Measurements from ENCODE around the gene EIF4A3. TPM values are rescaled to one million over a fixed set of nuclear protein-coding genes. Genes with fewer than 3 reads are reported as not detected.

EIF4A3 gene
- total RNA-seq, 1 experiment from 2014 or later, result 155 TPM

- Histone ChIP-seq H3K9me3 (ENCODE audit: low read depth, low read length, poor library complexity, severe bottlenecking) (no peaks in the 10 kb centered on the region), H3K27ac (ENCODE audit: low read depth, low read length, poor library complexity, severe bottlenecking) (no peak overlapping the region), H3K36me3 (ENCODE audit: insufficient read depth, low read length, poor library complexity, severe bottlenecking) (no peaks in the 10 kb centered on the region), H3K4me3 (ENCODE audit: low read depth, low read length, poor library complexity, severe bottlenecking) (no peak overlapping the region), H3K27me3 (replicated peaks; ENCODE audit: insufficient read depth, low read depth, low read length, poor library complexity) (no peaks in the 10 kb centered on the region), H3K4me1 (ENCODE audit: insufficient read depth, low read length, poor library complexity, severe bottlenecking) (no peaks in the 10 kb centered on the region)
- DNase-seq (ENCODE audit: low spot score), result no peak
- intact Hi-C loops (cut with micrococcal nuclease; ENCODE audit: unreplicated experiment), result no loop called here
- CTCF ChIA-PET, result interaction anchor here (0.7 kb wide), 1 partner anchor 97 kb away, joined by 13 read pairs; no protein-coding TSS in a partner anchor
- BruUV-seq (replicated peaks), result no TSS peak
- TF ChIP-seq, protein P1, sequence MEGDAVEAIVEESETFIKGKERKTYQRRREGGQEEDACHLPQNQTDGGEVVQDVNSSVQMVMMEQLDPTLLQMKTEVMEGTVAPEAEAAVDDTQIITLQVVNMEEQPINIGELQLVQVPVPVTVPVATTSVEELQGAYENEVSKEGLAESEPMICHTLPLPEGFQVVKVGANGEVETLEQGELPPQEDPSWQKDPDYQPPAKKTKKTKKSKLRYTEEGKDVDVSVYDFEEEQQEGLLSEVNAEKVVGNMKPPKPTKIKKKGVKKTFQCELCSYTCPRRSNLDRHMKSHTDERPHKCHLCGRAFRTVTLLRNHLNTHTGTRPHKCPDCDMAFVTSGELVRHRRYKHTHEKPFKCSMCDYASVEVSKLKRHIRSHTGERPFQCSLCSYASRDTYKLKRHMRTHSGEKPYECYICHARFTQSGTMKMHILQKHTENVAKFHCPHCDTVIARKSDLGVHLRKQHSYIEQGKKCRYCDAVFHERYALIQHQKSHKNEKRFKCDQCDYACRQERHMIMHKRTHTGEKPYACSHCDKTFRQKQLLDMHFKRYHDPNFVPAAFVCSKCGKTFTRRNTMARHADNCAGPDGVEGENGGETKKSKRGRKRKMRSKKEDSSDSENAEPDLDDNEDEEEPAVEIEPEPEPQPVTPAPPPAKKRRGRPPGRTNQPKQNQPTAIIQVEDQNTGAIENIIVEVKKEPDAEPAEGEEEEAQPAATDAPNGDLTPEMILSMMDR (conservative IDR thresholded peaks at IDR 0.05; ENCODE audit: low read depth, low read length), result no peak
- no peak for TF ChIP-seq EZH2 (IDR thresholded peaks at IDR 0.05; ENCODE audit: borderline replicate concordance, low read depth, low read length, poor library complexity, severe bottlenecking)
- POLR2A ChIA-PET (ENCODE audit: low non-redundant PET), result no interaction called here
Measured at GRCh38 chr17:80086081-80086480, 60.8 kb downstream of the EIF4A3 start.

- TF ChIP-seq EZH2 (IDR thresholded peaks at IDR 0.05; ENCODE audit: borderline replicate concordance, low read depth, low read length, poor library complexity, severe bottlenecking), result no peak
- TF ChIP-seq, protein P1 (conservative IDR thresholded peaks at IDR 0.05; ENCODE audit: low read depth, low read length), result no peak
- Histone ChIP-seq H3K27ac (ENCODE audit: low read depth, low read length, poor library complexity, severe bottlenecking) (no peak overlapping the region), H3K36me3 (ENCODE audit: insufficient read depth, low read length, poor library complexity, severe bottlenecking) (no peaks in the 10 kb centered on the region), H3K27me3 (replicated peaks; ENCODE audit: insufficient read depth, low read depth, low read length, poor library complexity) (no peaks in the 10 kb centered on the region), H3K4me1 (ENCODE audit: insufficient read depth, low read length, poor library complexity, severe bottlenecking) (no peaks in the 10 kb centered on the region), H3K9me3 (ENCODE audit: low read depth, low read length, poor library complexity, severe bottlenecking) (no peaks in the 10 kb centered on the region), H3K4me3 (ENCODE audit: low read depth, low read length, poor library complexity, severe bottlenecking) (no peak overlapping the region)
- CTCF ChIA-PET, result no interaction called here
- BruUV-seq (replicated peaks), result no TSS peak
- intact Hi-C loops (cut with micrococcal nuclease; ENCODE audit: unreplicated experiment), result loop anchor here (5.0 kb wide), 1 partner anchor 278 kb away; no protein-coding TSS in a partner anchor
- POLR2A ChIA-PET (ENCODE audit: low non-redundant PET), result no interaction called here
- no peak for DNase-seq (ENCODE audit: low spot score)
Measured at GRCh38 chr17:80084773-80085172, 62.2 kb downstream of the EIF4A3 start.

Small RNA genes within 50 kb of the gene (microRNA-seq; reads per million reads assigned to microRNA genes)
- gene MIR1268B, result not detected

Other genes starting within 250 kb of the EIF4A3 start
- 49.1 and 54.7 TPM in 2 replicates for gene TBC1D16, start 111.3 kb downstream of the EIF4A3 start, total RNA-seq (2021)
- 3.5 and 6.4 TPM in 2 replicates for gene CCDC40, start 110.5 kb downstream of the EIF4A3 start, total RNA-seq (2021)
- 7.5 and 12.7 TPM in 2 replicates for gene GAA, start 45.5 kb downstream of the EIF4A3 start, total RNA-seq (2021)
- gene CARD14, start 22.9 kb upstream of the EIF4A3 start, total RNA-seq (2021), result 0.09 TPM in 1 of 2 replicates, not detected in the other
- 32.8 and 33.4 TPM in 2 replicates for gene SGSH, start 73.2 kb upstream of the EIF4A3 start, total RNA-seq (2021)
- 23.5 and 23.6 TPM in 2 replicates for gene SLC26A11, start 73.3 kb upstream of the EIF4A3 start, total RNA-seq (2021)
- gene RNF213, start 113.7 kb upstream of the EIF4A3 start, total RNA-seq (2021), result 78.0 and 102 TPM in 2 replicates